DMS153 treated with DMSO at 0.1 percent for 48 hours (cell line): ENCODE measurements around the gene KCNG3.

Source experiments
- DNase-seq: peaks from one replicate; lab custom pipeline; 2025; ENCODE audit not compliant: unreplicated experiment; lab: John Stamatoyannopoulos, UW

The KCNG3 gene, protein sequence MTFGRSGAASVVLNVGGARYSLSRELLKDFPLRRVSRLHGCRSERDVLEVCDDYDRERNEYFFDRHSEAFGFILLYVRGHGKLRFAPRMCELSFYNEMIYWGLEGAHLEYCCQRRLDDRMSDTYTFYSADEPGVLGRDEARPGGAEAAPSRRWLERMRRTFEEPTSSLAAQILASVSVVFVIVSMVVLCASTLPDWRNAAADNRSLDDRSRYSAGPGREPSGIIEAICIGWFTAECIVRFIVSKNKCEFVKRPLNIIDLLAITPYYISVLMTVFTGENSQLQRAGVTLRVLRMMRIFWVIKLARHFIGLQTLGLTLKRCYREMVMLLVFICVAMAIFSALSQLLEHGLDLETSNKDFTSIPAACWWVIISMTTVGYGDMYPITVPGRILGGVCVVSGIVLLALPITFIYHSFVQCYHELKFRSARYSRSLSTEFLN

DNA sequence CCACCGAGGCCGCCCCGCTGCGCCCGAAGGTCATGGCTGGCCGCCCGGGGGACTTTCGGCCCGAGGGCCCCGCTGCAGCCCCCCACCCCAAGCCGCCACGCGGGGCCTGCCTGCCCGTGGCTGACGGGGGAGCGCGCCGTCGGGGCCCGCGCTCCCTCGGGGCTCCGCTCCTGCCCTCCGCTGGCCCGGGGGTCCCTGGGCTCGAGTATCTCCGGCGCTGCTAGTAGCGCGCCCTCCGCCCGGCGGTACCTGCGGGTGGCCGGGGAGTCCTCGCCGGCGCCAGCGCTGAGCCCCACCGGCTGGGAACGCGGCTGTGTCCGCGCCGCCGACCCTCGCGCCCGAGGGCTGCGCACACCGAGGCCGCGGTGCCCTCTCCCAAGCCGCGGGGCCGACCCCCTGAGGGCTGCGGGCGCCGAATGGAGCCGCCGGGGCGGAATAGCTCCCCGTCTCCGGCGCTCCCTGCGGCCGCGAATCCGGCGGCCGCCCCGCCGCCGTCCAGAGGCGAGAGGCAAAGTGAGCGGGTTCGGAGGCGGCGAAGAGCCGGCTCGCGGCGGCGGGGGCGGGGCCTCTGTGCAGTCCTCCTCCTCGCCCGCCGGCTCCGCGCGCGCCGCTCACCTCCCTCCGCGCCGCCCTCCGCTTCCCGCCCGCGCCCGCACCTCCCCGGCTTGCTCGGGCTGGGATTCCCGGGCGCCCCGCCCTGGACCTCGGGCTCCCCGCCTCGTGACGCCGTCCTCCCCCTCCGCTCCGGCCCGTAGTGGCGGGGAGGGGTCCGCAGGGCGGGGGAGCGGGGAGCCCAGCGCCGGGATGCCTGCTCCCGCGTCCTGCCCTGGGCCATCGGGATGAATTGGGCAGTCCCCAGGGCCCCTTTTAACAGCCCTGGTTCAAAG, at the start of gene KCNG3:
Gene KCNG3, minus strand, starts transcription at position 515 of the 887 bp plus-strand sequence. Its CDS starts 481 bp downstream, at position 34.
- peak; percentile 64 for DNase-seq

DNA sequence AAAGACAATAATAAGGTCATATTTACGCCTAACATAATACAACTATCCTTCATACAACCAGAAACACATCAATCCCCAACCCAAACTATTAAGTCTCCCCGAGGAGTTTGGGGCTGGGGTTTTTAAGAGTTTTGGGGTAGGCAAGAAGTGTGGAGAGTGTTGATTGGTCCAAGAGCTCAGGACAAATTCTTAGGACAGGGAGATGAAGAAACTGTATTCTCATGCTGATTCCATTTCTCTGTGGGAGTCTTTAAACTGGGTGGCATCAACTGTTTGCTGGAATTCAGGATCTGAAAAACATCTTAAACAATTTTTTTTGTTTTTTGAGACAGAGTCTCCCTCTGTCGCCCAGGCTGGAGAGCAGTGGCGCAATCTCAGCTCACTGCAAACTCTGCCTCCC, 49.1 kb upstream of the KCNG3 start:
- DNase-seq: no peak

DNA sequence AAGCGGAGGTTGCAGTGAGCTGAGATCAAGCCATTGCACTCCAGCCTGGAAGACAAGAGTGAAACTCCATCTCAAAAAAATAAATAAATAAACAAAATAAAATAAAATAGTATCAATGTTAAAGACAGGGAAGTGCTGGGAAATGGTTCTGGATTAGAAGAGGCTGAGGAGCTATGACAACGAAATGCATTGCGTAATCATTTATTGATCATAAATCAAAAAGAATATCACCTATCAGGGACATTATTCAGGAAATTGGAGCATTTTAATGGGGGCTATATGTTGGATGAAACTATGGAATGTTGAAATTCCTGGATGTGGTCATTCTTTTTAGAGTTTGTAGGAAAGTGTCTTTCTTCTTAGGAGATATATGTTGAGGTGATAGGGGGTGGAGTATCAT, 43.7 kb upstream of the KCNG3 start:
- DNase-seq: no peak

DNA sequence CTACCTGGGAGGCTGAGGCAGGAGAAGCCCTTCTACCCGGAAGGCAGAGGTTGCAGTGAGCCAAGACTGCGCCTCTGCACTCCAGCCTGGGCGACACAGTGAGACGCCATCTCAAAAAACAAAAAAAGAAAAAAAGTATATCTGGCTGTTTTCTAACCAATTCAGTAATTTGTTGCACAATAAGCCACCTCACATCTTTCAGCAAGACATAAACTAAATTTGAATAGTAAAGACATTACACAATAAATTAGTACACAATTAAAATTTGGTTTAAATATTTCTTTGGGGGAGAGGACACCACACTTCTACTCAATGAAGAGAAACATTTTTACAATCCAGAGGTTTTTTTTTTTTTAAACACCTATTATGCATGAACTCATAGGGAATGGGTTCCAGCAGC, 38.6 kb upstream of the KCNG3 start:
- no peak for DNase-seq

DNA sequence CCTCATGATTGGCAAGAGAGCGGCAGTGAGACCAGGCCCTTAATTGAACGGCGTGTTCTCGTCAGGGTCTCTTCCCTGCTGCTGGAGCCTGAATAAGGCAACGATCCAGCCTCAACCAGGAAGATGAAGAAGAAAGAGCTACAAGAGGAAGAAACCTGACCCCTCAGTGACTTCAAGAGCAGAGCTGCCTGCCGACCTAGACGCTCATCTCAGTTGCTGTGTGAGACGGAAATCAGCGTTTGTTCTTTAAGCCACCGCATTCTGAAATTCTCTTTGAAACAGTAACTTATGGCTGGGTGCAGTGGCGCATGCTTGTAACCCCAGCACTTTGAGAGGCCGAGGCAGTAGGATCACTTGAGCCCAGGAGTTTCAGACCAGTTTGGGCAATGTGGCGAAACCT, 29.6 kb upstream of the KCNG3 start:
- no peak for DNase-seq

DNA sequence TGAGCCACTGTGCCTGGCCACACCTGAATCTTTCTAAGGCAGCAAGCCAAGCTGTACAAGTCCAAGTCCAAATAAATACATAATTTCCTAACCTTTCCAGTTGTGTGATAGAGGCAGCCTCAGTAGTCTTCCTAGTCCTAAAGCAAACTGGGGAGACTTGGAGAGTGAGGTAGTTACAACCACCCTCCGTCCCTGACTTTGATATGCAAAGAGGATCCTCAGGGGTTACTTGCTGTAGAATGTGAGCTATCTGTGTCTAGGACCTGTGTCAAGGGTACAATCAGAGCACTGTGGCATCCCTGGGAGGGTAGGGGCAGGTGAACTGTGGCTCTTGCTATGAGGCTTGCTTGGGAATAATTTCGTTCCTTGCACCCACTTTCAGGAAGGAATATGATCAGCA, 28.3 kb upstream of the KCNG3 start:
- DNase-seq: no peak

DNA sequence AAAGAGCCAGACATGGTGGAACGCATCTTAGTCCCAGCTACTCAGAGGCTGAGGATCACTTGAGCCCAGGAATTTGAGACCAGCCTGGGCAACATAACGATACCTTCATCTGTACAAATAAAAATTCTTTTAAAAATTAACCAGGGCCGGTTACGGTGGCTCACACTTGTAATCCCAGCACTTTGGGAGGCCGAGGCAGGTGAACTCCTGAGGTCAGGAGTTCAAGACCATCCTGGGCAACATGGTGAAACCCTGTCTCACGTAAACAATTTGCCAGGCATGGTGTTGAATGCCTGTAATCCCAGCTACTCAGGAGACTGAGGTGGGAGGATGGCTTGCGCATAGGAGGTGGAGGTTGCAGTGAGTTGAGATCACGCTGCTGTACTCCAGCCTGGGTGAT, 25.8 kb upstream of the KCNG3 start:
- DNase-seq: no peak

DNA sequence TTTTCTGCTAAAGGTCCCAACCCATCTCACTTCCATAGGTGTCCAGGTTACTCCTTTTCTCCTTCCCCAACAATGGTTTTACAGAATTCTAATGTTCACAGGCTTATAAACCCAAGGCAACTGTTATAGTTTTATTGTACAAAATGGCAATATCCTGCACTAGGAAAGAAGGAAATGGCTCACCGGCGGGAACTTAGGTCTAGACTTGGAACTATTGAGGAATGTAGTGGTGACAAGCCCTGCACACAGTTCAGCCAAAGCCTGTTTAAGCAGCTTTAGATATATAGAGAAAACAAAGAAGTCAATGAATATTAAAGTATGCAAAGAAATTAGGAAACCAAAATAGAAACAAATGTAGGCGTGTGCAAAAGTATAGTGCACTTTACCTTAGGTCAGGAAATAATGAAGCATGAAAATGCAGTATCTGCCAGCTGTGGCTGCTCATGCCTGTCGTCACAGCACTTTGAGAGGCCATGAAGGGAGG, 22.7 kb upstream of the KCNG3 start:
- DNase-seq: no peak

DNA sequence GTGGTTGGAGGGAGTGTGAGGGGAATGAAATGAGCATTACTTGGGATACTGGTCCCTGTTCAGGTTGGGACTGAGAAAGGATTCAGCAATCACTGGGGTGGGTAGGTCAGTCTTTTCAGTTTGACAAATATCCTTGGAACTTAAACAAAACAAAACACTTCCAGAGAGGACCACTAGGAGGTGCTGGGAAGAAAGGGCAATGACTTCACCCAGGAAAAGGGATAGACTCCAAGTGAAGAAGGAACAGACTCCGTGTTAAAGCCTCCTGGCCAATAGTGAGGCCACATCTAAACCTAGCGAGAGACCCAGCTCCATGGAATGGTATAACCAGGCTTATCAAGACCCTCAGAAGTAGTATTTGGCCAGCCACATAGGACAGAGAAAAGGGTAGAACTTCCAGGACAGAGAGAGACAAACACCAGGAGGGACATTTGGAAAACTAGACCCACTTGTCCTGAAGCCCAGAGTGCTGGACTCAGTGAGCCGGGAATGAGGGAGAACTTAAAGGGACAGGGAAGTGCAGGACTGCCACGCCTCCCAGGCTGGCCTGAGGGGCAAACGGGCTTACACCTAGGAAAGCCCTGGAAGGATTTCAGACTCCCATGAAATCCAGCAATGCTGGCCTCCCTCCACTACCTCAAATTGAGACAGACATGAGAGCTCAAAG, 19.6 kb upstream of the KCNG3 start:
- DNase-seq: no peak

DNA sequence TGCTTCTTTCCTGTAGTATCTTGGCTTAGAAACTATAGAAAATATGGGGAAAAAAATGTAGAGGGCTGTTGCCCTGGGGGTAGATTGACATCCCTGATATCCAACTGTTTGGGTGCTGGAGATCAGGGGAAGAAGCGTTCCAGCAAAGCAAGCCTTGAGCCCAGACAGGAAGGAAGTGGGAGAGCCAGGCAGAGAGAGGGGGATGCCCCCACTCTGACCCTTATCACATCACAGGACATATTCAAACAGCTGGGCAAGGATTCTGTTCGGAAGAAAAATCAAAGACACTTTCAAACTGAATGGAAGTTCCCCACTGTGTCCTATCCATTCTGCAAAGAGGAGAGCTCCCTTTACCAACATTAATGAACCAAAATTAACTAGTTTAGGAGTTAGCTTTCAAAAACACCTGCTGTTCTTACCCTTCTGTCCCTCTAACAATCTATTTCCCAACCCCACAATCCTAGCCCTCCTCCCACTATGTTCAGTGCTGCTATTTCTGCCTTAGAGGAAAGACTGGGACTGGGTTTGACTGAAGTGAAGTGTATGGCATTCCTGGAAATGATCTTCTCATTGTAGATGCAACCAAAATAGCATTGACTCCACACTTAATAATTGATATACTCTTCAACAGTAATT, 16.9 kb upstream of the KCNG3 start:
- DNase-seq: no peak

DNA sequence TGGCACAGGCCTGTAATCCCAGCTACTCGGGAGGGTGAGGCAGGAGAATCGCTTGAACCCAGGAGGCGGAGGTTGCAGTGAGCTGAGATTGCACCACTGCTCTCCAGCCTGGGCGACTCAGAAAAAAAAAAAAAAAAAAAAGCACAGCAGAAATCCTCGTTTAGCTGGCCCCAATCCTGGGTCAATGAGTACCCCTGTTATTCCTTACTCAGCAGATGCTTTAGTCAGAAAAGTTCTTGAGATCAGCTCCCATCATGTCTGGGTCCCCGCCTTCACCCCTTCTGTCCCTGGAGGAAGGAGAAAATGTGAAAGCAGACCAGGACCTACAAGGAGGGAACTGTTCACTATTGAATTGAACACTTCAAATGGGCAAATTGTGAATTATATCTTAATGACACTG, 16.4 kb upstream of the KCNG3 start:
- no peak for DNase-seq

DNA sequence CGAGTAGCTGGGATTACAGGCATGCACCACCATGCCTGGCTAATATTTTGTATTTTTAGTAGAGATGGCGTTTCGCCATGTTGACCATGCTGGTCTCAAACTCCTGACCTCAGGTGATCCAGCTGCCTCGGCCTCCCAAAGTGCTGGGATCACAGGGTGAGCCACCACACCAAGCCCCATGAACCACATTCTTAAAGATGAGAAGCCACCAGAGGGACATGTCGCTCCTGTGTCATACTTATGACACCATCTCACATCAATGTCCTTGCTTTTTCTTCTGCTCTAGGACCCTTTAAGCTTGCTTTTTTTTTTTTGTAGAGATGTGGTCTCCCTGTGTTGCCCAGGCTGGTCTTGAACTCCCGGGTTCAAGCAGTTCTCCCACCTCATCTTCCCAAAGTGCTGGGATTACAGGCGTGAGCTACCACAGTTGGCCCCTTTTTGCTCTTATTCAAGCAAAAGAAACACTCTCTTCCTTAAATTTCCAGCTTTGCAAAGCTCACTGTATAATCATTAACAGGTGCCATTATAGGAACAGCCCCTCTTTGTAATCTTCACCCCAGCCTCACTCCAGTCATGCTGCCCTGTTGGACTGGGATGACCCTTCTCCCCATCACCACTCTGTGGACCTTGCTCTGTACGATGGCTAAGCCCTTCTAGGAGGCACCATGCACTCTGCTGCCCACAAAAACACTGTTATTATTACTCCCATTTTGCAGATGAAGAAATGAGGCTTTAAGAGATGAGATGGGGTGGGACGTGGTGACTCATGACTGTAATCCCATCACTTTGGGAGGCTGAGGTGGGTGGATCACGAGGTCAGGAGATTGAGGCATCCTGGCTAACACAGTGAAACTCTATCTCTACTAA, 10.8 kb upstream of the KCNG3 start:
- DNase-seq: no peak

DNA sequence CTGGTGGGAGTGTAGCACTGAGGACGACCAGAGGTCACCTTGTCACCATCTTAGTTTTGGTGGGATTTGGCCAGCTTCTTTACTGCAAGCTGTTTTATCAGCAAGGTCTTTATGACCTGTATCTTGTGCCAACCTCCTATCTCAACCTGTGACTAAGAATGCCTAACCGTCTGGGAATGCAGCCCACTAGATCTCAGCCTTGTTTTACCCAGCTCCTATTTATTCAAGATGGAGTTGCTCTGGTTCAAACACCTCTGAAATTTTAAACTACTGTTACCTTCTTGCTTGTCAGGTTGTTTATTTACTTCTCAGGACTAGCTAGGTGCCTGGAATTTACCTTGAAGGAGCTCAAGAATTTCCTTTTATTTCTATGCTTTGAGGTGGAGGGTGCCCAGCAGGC, 9.5 kb upstream of the KCNG3 start:
- no peak for DNase-seq

DNA sequence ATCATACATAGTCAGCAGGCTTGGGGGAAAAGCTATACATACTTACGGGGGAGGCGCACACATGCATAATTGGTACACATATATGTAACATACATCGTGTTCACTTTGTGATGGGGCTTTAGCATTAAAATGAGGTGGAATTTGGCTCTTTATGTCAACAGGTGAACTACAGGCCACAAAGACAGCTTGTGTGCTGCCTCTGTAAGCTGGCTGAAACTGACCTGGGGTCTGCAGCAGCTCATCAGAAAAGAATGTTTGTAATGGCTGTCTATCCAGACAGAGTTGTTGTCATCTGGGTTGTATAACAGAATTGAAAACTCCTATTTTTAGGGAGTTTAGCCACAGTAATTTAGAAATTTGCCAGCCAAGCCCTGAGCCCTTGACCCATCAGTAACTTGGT, 4.7 kb upstream of the KCNG3 start:
- no peak for DNase-seq

DNA sequence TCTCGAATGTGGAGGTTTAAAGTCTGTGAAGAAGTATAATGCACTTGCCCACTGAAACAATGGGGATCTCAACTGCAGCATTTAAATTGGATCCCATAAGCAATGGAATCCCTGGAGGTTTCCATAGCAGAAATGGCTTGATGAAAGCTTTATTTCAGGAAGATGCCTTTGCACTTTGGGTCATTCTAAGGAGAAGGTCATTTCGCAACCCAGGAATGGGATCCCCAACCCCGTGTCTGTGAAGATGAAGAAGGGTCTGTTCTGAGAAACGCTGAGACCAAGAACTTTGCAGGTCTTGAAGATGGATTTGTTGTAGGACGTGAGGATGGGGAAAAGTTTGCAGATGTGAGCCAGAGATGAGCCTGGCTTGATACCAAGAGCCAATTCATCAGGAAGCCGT, 1.8 kb upstream of the KCNG3 start:
- DNase-seq: no peak

DNA sequence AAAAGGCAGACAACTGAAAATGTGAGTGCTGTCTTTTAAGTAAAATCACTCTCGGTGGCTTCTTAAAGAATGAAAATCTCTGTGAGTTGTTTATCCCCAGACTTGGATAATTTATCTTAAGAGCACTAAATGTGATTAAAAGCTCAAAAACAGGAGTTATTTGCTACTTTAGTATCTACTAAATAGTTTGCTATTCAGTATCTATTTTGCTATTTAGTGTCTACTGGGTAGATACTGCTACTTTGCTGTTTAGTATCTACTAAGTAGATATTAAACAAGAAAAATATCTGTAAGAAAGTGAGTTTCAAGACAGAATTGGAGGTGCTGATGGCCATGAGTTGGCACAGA, 1.4 kb upstream of the KCNG3 start:
- DNase-seq: no peak

DNA sequence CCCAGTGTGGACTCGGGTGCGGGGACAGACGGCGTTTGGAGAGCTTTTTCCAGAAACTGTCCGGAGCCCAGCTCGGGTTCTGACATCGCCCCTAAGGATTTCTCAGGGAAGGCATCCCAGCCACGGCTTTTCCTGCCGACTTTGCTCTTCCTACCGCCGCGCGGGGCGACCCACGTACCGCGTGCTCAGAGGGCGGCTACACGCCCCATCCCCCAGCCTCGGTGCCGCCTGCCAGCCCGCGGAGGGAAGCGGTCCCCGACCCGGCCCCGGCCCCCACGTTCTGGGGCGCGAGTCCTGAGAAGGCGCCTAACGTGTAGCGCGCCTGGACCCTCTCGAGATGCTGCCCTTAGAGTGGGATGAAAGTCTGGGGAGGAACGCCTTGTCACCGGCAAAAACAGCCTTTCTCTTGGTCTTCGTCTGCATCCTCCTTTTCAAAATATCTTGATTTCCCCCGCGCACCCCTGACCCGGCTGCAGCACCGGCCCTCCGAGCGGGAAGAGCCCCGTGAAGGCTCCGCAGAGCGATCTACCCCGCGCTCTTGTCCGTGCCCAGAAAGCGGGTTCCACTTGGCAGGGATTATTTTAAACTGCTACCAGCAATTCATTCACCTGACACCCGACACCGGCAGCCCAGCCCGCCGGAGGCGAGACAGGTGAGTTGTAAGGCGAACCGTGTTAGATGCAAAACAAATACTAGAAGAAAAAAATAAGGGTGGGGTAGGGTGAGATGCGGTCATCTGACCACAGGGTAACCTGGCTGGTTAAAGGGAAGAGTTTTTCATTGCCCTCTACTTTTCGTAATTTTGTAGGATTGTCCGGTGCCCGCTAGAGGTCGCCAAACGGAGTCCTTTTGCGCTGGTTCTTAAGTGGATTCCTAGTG, 812 bp upstream of the KCNG3 start:
- DNase-seq: peak; percentile 95

DNA sequence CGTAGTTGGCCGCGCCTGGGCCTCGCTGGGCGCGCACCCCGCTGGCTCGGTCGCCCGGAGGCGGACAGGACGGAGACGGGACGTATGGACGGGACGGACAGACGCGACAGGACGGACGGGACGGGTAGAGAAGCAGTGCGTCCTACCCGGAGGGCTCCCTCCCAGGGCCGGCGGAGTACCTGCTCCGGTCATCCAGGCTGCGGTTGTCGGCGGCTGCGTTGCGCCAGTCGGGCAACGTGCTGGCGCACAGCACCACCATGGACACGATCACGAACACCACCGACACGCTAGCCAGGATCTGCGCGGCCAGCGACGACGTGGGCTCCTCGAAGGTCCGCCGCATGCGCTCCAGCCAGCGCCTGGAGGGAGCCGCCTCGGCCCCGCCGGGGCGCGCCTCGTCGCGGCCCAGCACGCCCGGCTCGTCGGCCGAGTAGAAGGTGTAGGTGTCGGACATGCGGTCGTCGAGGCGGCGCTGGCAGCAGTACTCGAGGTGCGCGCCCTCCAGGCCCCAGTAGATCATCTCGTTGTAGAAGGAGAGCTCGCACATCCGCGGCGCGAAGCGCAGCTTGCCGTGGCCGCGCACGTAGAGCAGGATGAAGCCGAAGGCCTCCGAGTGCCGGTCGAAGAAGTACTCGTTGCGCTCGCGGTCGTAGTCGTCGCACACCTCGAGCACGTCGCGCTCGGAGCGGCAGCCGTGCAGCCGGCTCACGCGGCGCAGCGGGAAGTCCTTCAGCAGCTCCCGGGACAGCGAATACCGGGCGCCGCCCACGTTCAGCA, 903 bp downstream of the KCNG3 start:
- no peak for DNase-seq
